ENCODE measurements around the gene PFKFB4.

PFKFB4 gene

DNA sequence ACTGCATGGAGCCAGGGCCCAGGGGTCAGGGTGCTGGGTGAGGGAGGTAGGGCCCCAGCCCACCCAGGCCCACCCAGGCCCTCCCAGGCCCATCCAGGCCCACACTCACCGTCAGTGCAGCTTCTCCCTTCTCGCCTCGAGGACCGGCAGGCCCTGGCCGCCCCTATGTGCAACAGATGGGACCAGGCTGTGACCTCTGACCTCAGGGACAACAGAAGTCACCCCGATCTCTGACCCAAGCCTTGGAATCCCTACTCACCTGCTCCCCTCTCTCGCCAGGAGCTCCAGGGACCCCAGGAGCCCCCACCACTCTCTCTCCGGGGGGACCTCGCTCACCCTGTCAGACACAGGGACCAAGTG is 9.8 kb upstream of the PFKFB4 start:
- TF ChIP-seq MYC (IDR thresholded peaks at IDR 0.05; ENCODE audit: low read depth, low read length) (no peak), POLR2A (IDR thresholded peaks at IDR 0.05; ENCODE audit: extremely low read depth, insufficient read length) (no peak)
- TF ChIP-seq, protein P1, sequence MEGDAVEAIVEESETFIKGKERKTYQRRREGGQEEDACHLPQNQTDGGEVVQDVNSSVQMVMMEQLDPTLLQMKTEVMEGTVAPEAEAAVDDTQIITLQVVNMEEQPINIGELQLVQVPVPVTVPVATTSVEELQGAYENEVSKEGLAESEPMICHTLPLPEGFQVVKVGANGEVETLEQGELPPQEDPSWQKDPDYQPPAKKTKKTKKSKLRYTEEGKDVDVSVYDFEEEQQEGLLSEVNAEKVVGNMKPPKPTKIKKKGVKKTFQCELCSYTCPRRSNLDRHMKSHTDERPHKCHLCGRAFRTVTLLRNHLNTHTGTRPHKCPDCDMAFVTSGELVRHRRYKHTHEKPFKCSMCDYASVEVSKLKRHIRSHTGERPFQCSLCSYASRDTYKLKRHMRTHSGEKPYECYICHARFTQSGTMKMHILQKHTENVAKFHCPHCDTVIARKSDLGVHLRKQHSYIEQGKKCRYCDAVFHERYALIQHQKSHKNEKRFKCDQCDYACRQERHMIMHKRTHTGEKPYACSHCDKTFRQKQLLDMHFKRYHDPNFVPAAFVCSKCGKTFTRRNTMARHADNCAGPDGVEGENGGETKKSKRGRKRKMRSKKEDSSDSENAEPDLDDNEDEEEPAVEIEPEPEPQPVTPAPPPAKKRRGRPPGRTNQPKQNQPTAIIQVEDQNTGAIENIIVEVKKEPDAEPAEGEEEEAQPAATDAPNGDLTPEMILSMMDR (IDR thresholded peaks at IDR 0.05; ENCODE audit: low read depth, low read length): no peak
- TF ChIP-seq, protein P2, sequence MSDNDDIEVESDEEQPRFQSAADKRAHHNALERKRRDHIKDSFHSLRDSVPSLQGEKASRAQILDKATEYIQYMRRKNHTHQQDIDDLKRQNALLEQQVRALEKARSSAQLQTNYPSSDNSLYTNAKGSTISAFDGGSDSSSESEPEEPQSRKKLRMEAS (IDR thresholded peaks at IDR 0.05; ENCODE audit: low read depth, low read length): no peak
- no peak for DNase-seq (ENCODE audit: low read depth)
- H3K4me3 ChIP-seq (ENCODE audit: low read depth, low read length): no peak overlapping the region

DNA sequence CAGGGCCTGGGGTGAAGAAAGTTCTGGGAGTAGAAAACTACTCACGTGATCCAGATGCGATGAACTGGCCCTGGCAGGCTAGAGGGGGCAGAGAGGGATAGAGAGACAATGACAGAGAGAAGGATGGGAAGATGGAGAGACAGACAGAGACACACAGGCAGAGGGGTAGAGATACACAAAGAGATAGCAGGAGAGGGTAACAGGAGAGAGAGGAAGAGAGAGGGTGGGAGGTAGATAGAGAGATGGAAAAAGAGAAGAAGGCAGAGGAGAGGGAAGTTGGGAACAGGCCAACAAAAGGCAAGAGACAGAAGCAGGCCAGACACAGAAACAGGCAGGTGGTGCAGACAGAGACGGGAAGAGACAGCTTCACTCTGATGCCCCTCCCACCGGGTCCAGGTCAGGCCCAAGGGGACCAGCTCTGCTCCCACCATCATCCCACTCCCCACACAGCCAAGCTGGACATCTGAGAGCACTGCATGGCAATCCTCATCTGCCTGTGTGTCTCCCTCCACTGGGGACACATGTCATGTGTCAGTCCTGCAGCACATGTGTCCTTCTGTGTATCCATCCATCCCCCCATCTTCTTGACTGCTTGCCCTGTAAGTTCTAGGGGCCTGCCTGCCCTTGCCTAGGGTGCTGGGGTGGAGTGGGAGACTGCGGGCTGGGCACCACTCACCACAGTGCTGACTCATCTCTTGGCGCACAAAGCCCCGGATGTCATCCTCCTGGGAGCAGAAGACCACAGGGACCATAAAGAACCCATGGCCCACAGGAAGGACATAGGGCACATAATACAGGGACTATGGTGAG is 9.2 kb upstream of the PFKFB4 start:
- TF ChIP-seq, protein P1 (IDR thresholded peaks at IDR 0.05; ENCODE audit: low read depth, low read length): no peak
- TF ChIP-seq POLR2A (IDR thresholded peaks at IDR 0.05; ENCODE audit: extremely low read depth, insufficient read length) (no peak), MYC (IDR thresholded peaks at IDR 0.05; ENCODE audit: low read depth, low read length) (0 out of 2 replicates have a peak, but pooled peaks have one; percentile 38)
- TF ChIP-seq, protein P2 (IDR thresholded peaks at IDR 0.05; ENCODE audit: low read depth, low read length): peak; percentile 72
- H3K4me3 ChIP-seq (ENCODE audit: low read depth, low read length): no peak overlapping the region
- DNase-seq (ENCODE audit: low read depth): peak; percentile 95

DNA sequence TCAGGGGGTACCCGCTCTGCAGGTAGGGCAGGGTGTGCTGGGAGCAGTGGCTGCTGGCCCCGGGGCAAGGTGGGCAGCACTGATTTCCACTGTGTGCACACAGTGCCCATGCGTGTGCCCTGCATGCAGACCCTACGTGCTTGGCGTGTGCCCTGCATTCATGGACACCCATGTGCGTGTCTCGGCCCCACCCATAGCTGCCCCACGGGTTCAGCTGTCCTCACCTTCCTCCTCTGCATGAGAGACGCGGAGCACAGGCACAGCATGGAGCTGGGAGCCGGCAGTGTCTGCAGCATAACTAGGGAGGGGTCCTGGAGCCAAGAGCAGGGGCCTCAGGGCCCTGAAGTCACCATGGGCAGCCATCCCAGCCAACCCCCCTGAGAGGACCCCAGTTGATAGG is 8.6 kb upstream of the PFKFB4 start:
- TF ChIP-seq, protein P1 (IDR thresholded peaks at IDR 0.05; ENCODE audit: low read depth, low read length): no peak
- TF ChIP-seq POLR2A (IDR thresholded peaks at IDR 0.05; ENCODE audit: extremely low read depth, insufficient read length): no peak
- TF ChIP-seq, protein P2 (IDR thresholded peaks at IDR 0.05; ENCODE audit: low read depth, low read length): no peak
- no peak for TF ChIP-seq MYC (IDR thresholded peaks at IDR 0.05; ENCODE audit: low read depth, low read length)
- no peak for DNase-seq (ENCODE audit: low read depth)

DNA sequence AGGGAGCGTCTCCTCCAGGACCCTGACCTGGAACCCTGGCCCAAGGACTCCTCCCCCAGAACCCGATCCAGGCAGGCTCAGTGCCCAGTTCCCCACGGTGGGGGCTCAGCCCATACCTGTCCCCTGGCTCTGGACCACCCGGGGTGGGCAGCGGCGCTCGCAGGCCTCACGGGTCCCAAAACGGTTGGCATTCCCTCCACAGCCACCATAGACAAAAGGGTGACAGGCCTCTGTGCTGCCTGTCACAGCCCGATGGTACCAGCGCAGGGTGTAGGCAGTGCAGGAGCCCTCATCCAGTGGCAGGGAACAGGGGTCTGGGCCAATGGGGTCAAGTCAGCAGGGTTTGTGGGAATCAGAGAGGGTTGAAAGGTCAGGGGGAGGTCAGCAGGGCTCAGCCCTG is 8.1 kb upstream of the PFKFB4 start:
- DNase-seq (ENCODE audit: low read depth): no peak
- TF ChIP-seq, protein P1 (IDR thresholded peaks at IDR 0.05; ENCODE audit: low read depth, low read length): no peak
- TF ChIP-seq MYC (IDR thresholded peaks at IDR 0.05; ENCODE audit: low read depth, low read length) (no peak), POLR2A (IDR thresholded peaks at IDR 0.05; ENCODE audit: extremely low read depth, insufficient read length) (no peak)
- TF ChIP-seq, protein P2 (IDR thresholded peaks at IDR 0.05; ENCODE audit: low read depth, low read length): no peak
- H3K4me3 ChIP-seq (ENCODE audit: low read depth, low read length): no peak overlapping the region

More for the DNA sequence above, 8.6 kb upstream of the PFKFB4 start:
- H3K4me3 ChIP-seq (ENCODE audit: low read depth, low read length): no peak overlapping the region

DNA sequence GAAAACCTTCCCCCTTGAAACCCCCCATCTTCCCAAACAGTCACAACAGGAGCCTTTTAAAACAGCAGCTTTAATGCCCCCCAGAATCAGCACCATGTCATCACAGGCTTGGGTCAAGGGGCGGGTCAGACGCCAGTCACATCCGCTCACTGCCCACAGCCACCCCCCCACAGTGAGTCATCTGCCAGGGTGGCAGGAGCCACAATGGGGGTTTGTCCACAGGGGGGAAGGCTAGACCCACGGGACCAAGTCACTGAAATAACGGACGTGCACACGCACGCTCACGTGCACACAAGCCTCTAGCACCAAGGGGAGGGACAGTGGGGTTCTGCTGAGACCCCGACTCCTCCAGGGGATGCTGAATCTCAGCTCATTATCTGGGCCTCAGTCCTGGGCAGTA is 7.4 kb upstream of the PFKFB4 start:
- H3K4me3 ChIP-seq (ENCODE audit: low read depth, low read length): peak overlapping the region; percentile 53
- DNase-seq (ENCODE audit: low read depth): peak; percentile 96
- TF ChIP-seq, protein P1 (IDR thresholded peaks at IDR 0.05; ENCODE audit: low read depth, low read length): no peak
- TF ChIP-seq MYC (IDR thresholded peaks at IDR 0.05; ENCODE audit: low read depth, low read length) (peak; percentile 79), POLR2A (IDR thresholded peaks at IDR 0.05; ENCODE audit: extremely low read depth, insufficient read length) (no peak)
- TF ChIP-seq, protein P2 (IDR thresholded peaks at IDR 0.05; ENCODE audit: low read depth, low read length): peak; percentile 90
